Tibial nerve (tissue), 4 donors: ENCODE measurements around the gene LAD1.

Experiments
- EP300 ChIP-seq, 2 donors: sonication (generic); formaldehyde crosslinking; IDR thresholded peaks; one replicate each; pipeline ENCODE4 v1.6.1; 2017; ENCODE audit warnings: antibody characterized with exemption in 2 of 2, mild to moderate bottlenecking in 1 of 2
- POLR2A ChIP-seq, 2 donors: fragments of 450-650 bp; IDR thresholded peaks; one replicate each; pipeline ENCODE4 v1.6.1; 2017; ENCODE audit warnings: antibody characterized with exemption in 2 of 2, mild to moderate bottlenecking in 2 of 2, moderate library complexity in 2 of 2
- TF ChIP-seq, protein P1 (sequence below), 5 experiments: fragments of 200-600 bp in 3 of 5; fragments of 450-650 bp in 2 of 5; sonication (generic) in 3 of 5; IDR thresholded peaks; one replicate each; pipeline ENCODE4 v1.5.1; 2016 to 2019; ENCODE audit warnings: antibody characterized with exemption in 5 of 5, mild to moderate bottlenecking in 3 of 5, moderate library complexity in 2 of 5

DNA sequence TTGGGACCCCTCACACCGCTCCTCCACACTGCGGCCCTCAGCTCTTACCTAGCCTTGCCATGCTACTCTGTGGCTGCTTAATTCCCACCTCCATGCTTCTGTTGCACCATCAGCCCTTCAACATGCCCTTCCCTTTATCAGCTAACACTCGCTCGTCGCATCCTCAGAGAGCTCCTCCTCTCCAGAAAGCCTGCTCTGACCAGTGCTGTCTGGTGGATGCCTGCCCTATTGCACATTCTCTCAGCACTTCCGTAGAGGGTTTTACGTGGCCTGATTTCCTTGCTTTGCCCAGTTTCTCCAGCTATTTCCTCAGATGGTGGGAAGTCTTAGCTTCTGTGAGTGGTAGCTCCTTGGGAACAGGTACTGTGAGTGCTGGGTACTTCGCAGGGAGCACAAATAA is 10.3 kb upstream of the LAD1 start:
- TF ChIP-seq, protein P1, sequence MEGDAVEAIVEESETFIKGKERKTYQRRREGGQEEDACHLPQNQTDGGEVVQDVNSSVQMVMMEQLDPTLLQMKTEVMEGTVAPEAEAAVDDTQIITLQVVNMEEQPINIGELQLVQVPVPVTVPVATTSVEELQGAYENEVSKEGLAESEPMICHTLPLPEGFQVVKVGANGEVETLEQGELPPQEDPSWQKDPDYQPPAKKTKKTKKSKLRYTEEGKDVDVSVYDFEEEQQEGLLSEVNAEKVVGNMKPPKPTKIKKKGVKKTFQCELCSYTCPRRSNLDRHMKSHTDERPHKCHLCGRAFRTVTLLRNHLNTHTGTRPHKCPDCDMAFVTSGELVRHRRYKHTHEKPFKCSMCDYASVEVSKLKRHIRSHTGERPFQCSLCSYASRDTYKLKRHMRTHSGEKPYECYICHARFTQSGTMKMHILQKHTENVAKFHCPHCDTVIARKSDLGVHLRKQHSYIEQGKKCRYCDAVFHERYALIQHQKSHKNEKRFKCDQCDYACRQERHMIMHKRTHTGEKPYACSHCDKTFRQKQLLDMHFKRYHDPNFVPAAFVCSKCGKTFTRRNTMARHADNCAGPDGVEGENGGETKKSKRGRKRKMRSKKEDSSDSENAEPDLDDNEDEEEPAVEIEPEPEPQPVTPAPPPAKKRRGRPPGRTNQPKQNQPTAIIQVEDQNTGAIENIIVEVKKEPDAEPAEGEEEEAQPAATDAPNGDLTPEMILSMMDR (IDR thresholded peaks at IDR 0.05): no peak
- TF ChIP-seq POLR2A (IDR thresholded peaks at IDR 0.05) (no peak), EP300 (IDR thresholded peaks at IDR 0.05) (no peak)
